ENCODE results near the gene FAM156B.
"Not testable (repeated sequence)": the region's sequence is repeated elsewhere in the genome, so short reads cannot be mapped to it uniquely, and the experiment has no call there.

The FAM156B gene, protein sequence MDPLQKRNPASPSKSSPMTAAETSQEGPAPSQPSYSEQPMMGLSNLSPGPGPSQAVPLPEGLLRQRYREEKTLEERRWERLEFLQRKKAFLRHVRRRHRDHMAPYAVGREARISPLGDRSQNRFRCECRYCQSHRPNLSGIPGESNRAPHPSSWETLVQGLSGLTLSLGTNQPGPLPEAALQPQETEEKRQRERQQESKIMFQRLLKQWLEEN

DNA sequence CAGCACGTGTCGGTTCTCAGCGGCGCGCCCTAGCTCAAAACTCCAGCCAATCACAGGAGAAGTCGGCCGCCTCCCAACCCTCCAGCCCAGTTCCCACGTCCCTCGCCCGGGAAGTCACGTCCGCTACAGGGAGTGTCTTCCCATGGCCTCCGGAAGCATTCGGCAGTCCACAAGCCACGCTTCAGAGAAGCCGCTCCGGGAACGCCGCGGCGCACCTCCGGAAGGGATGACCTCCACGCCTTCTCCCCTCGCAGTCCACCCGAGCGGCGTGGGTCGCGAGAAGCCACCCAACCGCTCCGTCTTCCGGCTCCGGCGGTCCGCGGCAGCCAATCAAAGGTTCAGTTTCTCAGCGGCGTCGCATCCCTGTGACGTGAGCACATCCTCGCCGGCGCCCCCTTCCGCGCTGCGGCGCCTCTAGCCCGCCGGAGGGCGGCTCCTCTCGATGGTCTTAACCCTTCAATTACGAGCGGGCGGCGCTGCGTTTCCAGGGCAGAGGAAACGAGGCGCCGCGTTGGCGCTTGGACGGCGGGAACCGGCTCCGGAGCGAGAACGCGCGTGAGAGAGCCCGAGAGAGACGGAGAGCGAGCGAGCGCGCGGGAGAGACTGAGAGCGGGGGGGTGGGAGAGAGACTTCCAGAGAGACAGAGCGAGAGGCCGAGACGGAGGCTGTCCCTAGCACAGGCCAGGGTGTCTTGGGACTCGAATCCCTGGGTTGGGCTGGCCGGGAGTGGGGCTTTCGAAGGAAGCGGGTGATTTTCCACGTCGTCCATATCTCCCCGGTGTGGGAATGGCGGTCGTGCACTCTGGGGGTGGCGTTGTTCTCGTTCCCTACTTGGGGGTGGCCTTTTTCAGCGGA, at the start of gene FAM156B:
TSS of gene FAM156B (plus strand) at position 476 of the 855 bp plus-strand sequence. CDS start 9,896 bp downstream, outside the sequence.
- not testable (repeated sequence) for DNase-seq (ENCODE audit: low read depth)

DNA sequence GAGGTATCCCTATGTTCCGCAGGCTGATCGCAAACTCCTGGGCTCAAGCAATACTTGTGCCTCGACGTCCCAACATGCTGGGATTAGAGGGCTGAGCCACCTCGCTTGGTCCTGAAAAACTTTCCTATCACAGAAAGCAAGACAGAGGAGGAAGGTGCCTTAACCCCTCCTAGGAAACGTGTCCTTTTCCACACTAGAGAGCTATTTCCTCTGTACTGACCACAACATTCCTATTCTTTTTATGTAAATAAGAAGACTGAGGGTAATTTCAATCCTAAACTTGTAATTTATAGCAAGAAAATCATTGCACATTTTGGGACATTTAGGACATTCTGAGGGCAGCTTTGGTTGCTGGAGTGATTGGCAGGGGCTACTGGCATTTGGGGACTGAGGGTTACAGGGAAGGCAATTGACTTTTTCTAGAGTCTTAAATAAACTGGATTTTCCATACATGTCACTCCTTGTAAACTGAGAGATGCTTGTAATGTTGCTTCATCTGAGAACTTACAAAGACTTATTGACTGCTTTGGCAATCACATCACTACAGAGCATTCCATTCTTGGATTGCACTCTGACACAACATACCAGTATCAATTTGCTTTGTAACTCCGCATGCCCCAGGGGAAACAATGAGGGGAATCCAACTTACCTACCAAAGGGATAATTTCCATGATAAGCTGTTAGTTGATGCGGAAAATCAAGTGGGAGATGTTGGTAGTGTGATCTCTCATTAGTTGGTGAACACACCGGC, 44.8 kb upstream of the FAM156B start:
- DNase-seq (ENCODE audit: low read depth), result no peak

DNA sequence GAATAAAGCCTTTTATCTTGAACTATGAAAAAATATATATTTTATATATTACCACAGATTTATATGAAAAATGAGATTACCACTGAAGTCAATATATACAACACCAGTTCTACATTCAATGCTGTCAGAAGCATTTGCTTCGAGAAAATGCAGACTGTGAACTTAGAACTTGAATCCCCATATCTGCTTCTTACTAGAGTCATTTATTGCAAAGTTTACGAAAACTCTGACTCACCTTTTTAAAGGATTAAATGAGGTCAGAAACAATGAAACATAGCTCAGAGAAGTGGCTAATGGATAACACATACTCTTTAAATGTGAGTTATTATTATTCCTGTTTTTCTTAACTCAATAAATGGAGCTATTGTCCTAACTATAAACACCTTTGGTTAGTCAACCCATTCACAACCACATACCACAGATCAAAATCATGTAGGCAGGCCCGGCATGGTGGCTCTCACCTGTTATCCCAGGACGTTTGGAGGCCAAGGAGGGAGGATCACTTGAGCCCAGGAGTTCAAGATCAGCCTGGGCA, 40.1 kb upstream of the FAM156B start:
- DNase-seq (ENCODE audit: low read depth), result not testable (repeated sequence)

DNA sequence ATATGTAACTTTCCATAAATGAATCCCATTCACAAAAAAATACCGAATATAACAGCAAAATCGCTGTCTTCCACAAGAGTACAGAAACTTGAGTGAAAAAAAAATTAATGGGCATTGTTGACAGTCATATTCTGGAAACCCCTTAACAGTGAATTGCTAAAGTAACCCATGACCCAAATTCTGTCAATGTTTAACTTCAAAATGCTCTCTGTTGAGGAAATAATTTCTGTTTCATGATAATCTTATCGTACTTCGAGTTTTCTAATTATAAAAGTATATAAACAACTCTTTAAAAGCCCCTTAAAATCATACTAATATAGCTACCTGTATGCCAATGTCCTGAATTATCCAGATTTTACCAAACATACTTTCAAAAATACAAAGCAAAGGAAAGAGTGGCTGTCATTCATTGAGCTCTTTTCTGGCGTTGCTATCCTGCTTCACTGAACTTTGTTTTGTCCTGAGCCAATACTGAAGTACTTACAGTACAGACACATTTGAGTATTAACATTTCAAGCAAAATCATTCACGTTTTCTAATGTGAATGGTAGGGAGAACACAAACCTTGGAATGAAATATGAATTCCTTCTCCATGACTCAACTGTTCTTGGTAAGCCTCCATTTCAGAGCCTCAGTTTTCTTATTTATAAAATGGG, 31.7 kb upstream of the FAM156B start:
- DNase-seq (ENCODE audit: low read depth), result no peak

DNA sequence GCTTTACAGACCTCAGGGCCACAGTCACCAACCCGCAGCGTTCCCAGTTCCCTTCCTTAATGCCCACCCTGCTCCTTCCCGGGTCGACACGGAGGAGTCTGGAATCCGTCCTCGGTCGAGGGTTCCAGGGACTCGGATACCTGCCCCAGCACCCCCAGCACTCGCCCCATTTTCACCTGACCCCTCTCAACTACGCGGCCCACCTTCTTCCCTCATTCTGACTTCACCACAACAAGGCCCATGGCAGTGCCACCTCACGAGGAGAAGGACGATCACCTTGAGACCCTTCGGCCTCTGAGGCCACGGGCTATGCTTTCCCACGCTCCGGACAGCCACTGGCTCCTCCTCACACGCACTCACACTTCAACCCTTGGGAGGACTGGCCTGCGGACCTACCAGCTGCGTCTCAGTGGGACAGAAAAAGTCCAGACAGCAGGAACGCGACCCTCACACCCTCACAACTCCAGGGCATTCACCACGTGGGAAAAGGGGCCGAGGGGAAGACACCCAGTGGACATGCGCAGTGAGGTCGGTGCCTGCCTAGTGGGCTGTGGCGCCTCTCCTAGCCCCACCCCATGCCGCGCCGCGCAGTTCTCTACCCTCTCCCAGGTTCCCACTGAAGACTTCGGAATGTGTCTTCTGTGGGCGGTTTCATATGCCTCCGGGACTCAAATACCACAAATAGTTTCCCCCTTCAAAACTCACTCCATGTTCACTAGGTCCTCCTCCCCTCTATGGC, 29.4 kb upstream of the FAM156B start, which contains the start of gene XAGE3:
TSS of gene XAGE3 (minus strand) at position 474 of the 739 bp plus-strand sequence. CDS start 950 bp downstream, outside the sequence.
- no peak for DNase-seq (ENCODE audit: low read depth)

DNA sequence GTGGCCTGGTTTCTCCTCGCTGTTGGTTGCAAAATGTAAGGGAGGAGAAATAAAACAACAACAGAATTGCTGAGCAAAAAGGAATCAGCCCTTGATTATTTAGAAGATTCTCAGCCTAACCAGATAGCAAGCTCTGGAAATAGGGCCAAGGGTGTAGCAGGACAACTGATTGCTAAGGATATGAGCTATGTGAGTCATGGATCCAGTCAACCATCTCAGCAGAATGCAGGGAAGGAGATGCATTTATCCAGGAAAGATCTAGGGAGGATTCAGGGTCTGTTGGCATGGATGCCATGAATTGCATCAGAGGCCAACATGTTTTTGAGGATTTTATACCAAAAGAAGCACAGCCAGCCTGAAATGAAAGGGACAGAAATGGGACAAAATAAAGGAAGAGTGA, 27.1 kb upstream of the FAM156B start:
- no peak for DNase-seq (ENCODE audit: low read depth)

DNA sequence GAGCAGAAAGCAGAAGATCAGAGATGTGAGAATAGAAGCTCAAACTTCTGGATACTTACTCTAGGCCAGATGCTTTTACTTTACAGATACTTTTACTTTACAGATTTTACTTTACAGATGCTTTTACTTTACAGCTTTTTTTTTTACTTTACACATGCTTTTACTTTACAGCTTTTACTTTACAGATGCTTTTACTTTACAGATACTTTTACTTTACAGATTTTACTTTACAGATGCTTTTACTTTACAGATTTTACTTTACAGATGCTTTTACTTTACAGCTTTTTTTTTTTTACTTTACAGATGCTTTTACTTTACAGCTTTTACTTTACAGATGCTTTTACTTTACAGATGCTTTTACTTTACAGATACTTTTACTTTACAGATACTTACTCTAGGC, 23.3 kb upstream of the FAM156B start:
- not testable (repeated sequence) for DNase-seq (ENCODE audit: low read depth)

DNA sequence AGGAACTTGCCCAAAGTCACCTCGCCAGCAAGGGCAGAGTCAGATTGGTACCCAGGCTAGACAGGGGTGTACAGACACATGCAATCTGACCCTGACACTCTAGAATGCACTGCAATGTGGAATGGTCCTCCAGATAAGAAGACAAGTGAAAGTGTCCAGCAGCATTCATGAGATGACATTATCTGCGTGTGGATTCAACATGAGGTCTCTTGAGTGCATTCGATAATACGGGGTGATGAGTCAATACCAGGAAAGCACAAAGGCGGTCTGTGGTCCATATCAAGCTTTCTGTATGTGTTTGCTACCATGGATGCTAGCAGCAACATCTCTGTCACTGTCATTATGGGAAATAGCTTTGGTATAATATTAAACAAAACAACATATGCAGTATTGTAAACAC, 22.5 kb upstream of the FAM156B start:
- DNase-seq (ENCODE audit: low read depth), result no peak

DNA sequence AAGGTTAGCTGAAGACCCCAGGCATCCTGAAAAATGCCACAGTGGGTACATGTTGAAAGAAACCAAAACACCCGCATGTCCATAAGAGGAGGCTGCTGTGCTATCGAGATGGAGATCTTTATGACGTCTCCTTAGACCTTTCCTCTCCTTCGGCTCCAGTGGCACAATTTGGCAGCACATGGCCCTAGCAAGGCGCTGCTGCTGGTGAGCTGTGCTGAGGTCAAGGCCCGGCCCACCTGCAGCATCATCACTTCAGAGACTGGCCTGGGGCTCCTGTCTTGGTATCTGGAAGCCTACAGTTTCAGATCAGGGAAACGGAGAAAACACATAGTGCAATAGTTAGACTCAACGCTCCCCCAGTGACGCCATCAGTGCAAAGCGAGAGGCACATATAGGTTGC, 21.7 kb upstream of the FAM156B start:
- DNase-seq (ENCODE audit: low read depth), result not testable (repeated sequence)

DNA sequence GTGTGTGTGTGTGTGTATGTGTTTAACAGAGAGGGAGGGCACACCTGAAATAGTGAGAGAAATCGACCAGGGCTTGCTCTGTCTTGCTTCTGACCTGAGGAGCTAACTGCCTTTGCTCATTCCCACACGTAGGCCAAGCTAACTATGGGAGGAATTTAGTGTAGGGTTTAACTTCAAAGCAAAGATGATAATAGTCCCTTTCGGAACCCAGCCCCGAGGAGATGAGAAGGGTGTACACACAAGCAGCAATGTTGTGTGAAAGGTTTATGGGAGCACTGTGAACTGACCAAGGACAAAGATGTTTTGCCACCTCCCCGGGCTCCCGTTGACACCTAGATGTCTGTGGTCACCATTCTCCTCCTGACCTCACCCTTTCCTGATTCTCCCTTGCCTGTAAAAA, 20.7 kb upstream of the FAM156B start:
- DNase-seq (ENCODE audit: low read depth), result not testable (repeated sequence)

DNA sequence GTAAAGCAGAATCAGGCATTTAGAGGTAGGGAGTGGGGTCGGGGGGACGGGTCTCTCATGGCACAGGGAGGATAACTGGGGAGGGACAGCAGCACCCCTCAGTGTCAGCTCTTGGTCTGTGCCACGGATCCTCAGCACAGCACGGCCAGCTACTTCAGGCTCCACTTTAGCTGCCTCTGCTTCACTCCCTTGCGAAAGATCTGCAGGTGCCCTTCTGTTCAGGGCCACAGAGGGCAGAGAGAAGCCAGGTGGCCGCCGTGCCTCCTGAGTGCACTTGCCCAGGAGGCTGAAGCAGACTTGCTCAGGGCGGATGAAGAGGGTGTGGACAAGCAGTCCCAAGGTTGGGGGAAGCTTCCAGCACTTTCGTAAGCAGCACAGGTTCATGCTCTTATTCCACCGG, 9.7 kb upstream of the FAM156B start:
- not testable (repeated sequence) for DNase-seq (ENCODE audit: low read depth)

DNA sequence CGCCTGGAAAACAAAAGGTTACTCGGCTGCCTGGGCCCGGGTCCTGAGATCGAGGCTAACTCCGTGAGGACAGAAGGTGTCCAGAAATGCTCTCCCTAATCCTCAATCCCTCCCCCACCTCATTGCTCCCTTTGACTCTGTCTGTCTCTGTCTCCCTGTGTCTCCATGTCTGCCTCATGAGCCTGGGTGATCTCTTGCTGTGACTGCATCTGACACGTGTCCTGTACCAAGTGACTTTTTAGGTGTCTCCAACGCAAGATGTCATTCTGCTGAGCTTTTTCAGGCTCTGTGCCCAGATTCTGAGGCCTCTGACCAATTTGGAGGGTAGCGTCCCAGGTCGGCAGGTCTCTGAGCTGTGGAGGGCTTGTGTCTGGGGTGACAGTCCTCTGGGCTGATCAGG, 9.0 kb upstream of the FAM156B start:
- not testable (repeated sequence) for DNase-seq (ENCODE audit: low read depth)

DNA sequence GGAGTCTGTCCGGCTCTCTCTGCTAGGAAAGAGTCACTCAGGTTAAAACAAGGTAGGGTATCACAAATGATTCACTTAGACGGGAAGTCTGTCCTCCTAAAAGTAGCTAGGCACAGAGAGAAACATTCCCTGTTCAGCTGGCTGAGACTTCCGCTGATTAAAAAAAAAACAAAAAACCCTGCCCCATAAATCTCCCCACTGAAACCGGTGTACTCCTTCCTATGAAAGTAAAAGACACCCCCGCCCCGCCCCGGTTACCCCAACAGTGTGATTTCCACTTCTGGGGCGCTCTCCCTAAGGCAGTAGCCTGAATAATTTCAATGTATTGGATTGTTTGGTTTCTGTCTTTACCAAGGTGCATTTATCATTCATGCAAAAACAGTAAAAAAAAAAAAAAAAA, 692 bp upstream of the FAM156B start:
- DNase-seq (ENCODE audit: low read depth), result not testable (repeated sequence)

DNA sequence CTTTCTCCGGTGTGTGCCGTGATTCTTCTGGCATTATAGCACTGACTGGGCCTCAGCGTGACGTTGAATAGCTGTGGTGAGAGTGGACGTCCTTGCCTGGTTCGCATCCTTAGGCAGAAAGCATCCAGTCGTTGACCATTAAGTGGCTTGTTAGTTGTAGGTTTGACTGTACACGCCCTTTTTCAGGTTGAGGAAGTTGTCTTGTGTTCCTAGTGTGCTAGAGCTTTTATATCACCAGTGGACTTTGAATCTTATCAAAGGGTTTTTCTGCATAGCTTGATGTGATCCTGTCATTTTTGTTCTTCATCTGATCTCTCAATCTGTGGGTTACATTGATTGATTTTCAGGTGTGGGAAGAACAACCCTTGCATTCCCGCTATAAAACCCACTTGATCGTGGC, 8.4 kb downstream of the FAM156B start:
- DNase-seq (ENCODE audit: low read depth), result not testable (repeated sequence)

DNA sequence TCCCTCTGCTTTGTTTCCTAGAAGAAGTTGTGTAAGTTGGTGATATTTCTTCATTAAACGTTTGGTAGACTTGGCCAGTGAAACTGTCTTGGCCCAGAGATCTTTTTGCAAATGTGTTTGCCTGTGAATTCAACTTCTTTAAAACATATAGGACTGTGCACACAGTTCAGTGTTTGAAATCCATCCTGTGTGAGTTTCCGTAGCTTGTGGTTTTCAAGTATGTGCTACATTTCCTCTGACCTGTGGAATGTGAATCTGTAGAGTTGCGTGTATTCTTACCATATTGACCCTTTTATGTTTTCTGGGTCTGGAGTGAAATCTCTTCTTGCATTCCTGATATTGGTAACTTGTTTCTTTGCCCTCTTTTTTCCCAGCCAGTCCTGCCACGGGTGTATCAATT, 8.9 kb downstream of the FAM156B start:
- DNase-seq (ENCODE audit: low read depth), result not testable (repeated sequence)

DNA sequence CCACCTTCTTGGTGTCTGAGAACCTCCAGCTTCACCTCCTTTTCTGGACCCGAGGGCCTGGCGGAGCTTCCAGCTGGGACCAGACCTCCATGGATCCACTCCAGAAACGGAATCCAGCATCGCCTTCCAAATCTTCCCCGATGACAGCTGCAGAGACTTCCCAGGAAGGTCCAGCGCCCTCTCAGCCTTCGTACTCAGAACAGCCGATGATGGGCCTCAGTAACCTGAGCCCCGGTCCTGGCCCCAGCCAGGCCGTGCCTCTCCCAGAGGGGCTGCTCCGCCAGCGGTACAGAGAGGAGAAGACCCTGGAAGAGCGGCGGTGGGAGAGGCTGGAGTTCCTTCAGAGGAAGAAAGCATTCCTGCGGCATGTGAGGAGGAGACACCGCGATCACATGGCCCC, 10.0 kb downstream of the FAM156B start:
- not testable (repeated sequence) for DNase-seq (ENCODE audit: low read depth)

DNA sequence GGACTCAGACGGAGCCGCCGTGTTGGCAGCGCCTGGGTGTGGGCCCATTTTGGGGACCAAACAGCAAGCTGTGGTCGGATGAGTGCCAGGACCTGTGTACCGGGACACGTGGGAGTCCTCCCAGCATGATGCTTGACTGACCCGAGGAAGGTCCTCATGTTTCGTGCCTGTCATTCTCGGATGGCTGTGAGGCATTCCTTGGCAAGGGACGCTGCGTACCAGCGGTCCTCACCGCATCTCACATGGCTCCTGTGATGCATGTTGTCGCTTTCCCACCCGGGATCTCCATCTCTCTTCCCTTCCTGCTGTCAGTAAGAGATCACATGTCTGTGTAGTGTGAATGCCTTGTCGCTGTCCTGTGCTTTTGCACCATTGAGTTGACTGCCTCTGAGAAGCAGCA, 10.8 kb downstream of the FAM156B start:
- not testable (repeated sequence) for DNase-seq (ENCODE audit: low read depth)

DNA sequence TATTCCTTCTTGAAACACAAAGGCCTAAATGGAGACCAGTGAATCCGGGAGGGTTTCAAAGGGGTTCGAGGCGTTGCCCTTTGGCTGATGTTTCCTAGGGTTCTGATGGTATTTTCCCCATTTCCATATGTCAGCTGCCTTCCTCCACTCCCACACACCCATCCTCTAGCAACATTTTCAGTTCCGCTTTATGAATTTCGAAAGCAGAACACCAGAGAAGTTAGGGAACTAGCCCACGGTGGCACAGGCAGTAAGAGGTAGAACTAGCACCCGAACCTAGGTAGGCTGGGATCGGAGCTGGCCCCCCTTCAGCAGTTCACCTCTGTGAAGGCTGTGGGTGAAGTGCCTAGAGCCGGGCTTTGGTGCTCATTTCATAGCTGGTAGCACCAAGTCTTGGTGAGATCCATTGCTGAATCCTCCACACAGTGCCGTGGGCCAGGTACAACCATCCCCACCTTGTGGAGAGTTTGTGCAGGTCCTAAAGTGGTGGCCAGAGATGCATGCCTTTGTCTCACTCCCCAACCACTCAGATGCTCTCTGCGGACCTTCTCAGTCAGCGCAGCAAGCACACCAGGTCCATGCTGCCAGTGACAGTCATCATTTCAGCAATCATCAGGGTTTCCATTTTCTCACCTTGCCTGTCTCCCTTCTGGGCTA, 12.3 kb downstream of the FAM156B start:
- not testable (repeated sequence) for DNase-seq (ENCODE audit: low read depth)

DNA sequence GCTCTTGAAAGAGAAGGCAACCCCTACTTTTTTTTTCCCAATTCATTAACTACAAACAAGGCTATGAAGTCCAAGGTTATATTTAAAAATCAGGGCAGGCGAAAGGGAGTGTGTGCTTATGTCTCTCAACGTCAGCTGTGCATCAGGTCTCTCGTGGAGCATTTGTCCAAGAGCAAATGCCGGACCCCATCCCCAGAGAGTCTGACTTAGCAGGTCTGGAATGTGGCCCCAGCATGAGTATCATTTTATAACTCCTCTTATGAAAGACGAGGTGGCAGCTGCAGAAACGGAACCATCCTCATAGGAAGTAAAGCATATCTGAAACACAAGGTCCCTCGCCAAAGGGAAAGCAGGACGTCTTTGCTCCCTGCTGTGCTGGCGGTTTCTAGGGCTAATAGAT, 16.6 kb downstream of the FAM156B start:
- not testable (repeated sequence) for DNase-seq (ENCODE audit: low read depth)

DNA sequence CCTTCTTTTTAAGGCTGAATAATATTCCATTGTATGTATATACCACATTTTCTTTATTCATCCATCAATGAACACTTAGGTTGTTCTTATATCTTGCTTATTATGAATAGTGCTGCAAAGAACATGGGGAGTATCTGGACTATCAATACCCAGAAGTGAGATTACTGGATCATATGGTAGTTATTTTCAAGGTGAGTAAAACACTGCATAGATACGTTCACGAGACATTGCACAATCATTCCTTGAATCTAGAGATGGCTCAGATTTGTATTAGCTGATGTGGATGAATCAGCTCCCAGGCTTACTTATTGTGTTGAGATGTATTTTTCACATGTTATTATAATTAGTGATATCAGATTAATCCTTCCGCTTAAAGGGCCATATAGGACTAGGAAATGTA, 17.6 kb downstream of the FAM156B start:
- DNase-seq (ENCODE audit: low read depth), result not testable (repeated sequence)

All from CMK (cell line).